Activated T-helper 2 cell treated with anti-CD3 and anti-CD28 coated beads, Interferon-gamma antibody, Interleukin-2, Interleukin-4, amounts not matched to agents 10 μg/mL and 5 μg/mL and 100 μg/mL, durations not matched to agents 14 hours and 24 hours and 36 hours (primary cell): Measurements from ENCODE around the gene ATCAY. TPM values are rescaled to one million over a fixed set of nuclear protein-coding genes. Genes with fewer than 3 reads are reported as not detected.

Experiments used
- DNase-seq: peaks from one replicate; pipeline ENCODE4 v3.0.0; 2021; ENCODE audit warnings: low spot score
- H3K27ac Mint-ChIP-seq: one replicate; pipeline ENCODE4 v1.8.0; 2021; ENCODE audit warnings: mixed read lengths
- H3K27me3 Mint-ChIP-seq: one replicate; pipeline ENCODE4 v1.8.0; 2021; ENCODE audit warnings: low read depth, mixed read lengths
- H3K36me3 Mint-ChIP-seq: one replicate; pipeline ENCODE4 v1.8.0; 2021; ENCODE audit warnings: low read depth, mixed read lengths
- H3K4me1 Mint-ChIP-seq: one replicate; pipeline ENCODE4 v1.8.0; 2021; ENCODE audit warnings: low read depth, mixed read lengths
- H3K4me3 Mint-ChIP-seq: one replicate; pipeline ENCODE4 v1.8.0; 2021; ENCODE audit warnings: low read depth, mild to moderate bottlenecking, moderate library complexity, mixed read lengths
- H3K9me3 Mint-ChIP-seq: one replicate; pipeline ENCODE4 v1.8.0; 2021; ENCODE audit warnings: mixed read lengths
- intact Hi-C: fragments of 100-400 bp; cut with micrococcal nuclease; formaldehyde crosslinking; loops from one replicate; pipeline ENCODE4 v1.15.1; 2023
- total RNA-seq: library from RNA; stranded (reverse); gene quantifications from 2 replicates; pipeline ENCODE4 v1.2.3, GENCODE V29; 2022

The ATCAY gene
- not detected in 2 replicates for total RNA-seq

GRCh38 chr19:3880471-3881271 is at the start of gene ATCAY:
TSS of gene ATCAY (plus strand) at chr19:3880685. CDS start at chr19:3885768, 5,083 bp downstream.
- intact Hi-C loops, result no loop called here
- no peak for DNase-seq
- H3K4me1 Mint-ChIP-seq, result no peaks in the 10 kb centered on the region
- no peak within 1 kb of the TSS for H3K4me3 Mint-ChIP-seq
- no peak within 1 kb of the TSS for H3K27ac Mint-ChIP-seq
- no peaks in the 10 kb centered on the region for H3K9me3 Mint-ChIP-seq
- peaks cover 24% of the 10 kb centered on the region for H3K27me3 Mint-ChIP-seq
- H3K36me3 Mint-ChIP-seq, result no peaks in the 10 kb centered on the region

DNA sequence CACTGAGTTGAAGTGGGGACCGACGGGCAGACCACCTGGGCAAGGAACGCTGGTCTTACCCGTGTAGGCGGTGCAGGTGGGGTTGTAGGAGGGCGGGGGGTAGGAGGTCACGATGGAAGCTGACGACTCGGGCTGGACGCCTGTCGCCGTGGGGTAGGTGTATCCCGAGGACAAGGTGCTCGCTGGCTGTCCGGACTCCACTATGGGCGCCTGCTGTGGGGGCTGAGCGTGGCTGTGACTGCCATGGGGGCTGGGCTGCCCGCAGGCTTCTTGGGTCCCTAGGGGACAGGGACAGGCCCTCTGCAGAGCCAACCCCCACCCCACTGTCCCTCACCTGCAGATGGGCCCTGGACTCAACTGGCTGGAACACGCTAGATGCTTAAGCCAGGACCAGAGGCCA is 48.9 kb upstream of the ATCAY start:
- Mint-ChIP-seq H3K4me1 (no peaks in the 10 kb centered on the region), H3K9me3 (no peaks in the 10 kb centered on the region), H3K36me3 (no peaks in the 10 kb centered on the region), H3K27ac (no peak overlapping the region), H3K4me3 (no peak overlapping the region), H3K27me3 (no peaks in the 10 kb centered on the region)
- intact Hi-C loops, result no loop called here
- no peak for DNase-seq

DNA sequence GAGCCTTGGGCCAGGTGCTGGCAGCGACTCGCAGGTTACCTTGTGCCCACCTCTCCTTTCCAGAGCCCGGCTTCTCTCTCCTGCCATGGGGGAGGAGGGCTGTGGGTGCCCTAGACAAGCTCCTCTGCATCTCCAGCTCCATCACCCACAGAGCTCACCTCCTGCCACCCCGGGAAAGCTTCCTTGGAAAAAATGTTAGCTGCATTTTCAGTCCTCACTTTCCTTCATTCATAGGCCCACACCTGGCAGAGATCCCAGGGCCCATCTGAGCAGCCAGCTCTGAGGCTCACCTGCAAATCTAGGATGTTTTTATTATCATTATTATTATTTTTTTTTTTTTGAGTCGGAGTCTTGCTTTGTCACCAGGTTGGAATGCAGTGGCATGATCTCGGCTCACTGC is 48.5 kb upstream of the ATCAY start:
- H3K4me1 Mint-ChIP-seq, result no peaks in the 10 kb centered on the region
- no peaks in the 10 kb centered on the region for H3K27me3 Mint-ChIP-seq
- H3K36me3 Mint-ChIP-seq, result no peaks in the 10 kb centered on the region
- H3K9me3 Mint-ChIP-seq, result no peaks in the 10 kb centered on the region
- H3K27ac Mint-ChIP-seq, result no peak overlapping the region
- intact Hi-C loops, result no loop called here
- no peak for DNase-seq
- no peak overlapping the region for H3K4me3 Mint-ChIP-seq

GRCh38 chr19:3833578-3834348 is 46.7 kb upstream of the ATCAY start:
- DNase-seq, result no peak
- H3K36me3 Mint-ChIP-seq, result no peaks in the 10 kb centered on the region
- H3K27ac Mint-ChIP-seq, result no peak overlapping the region
- no peaks in the 10 kb centered on the region for H3K4me1 Mint-ChIP-seq
- H3K9me3 Mint-ChIP-seq, result peaks cover 11% of the 10 kb centered on the region
- H3K4me3 Mint-ChIP-seq, result no peak overlapping the region
- intact Hi-C loops, result no loop called here
- H3K27me3 Mint-ChIP-seq, result no peaks in the 10 kb centered on the region

DNA sequence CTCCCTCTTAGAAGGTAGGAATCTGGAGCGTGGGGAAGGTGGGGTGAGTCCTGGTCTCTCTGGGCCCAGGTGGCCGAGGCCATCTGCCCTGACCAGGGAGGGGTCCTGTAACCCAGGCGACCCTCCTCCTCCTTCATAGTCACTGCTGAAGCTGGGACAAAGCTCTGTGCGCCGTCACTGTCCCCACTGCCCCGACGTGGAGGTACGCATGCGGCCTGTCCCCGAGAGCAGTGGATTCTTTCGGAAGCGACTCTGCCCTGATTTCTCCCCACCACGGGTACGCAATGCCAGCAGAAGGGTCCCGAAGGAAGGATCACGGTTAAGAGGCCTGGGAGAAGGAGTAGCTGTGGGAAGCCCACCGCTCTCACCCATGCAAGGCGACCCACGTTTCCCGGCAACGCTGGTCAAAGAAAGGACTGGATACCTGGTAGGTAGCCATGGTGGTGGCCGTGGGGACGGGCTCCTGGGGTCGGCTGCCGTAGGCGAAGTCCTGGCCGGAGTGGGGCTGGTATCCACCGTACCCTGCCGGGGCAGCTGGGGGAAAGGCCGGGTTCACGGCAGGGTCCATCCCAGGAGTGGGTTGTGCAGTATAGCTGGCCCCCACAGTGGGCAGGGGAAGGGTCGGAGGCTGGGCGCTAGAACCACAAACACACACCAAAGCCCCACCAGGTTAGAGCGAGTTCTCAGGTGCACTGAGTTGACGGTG is 46.0 kb upstream of the ATCAY start:
- Mint-ChIP-seq H3K36me3 (no peaks in the 10 kb centered on the region), H3K9me3 (peaks cover 11% of the 10 kb centered on the region), H3K4me3 (no peak overlapping the region), H3K27ac (no peak overlapping the region), H3K4me1 (no peaks in the 10 kb centered on the region), H3K27me3 (no peaks in the 10 kb centered on the region)
- no peak for DNase-seq
- intact Hi-C loops, result no loop called here

DNA sequence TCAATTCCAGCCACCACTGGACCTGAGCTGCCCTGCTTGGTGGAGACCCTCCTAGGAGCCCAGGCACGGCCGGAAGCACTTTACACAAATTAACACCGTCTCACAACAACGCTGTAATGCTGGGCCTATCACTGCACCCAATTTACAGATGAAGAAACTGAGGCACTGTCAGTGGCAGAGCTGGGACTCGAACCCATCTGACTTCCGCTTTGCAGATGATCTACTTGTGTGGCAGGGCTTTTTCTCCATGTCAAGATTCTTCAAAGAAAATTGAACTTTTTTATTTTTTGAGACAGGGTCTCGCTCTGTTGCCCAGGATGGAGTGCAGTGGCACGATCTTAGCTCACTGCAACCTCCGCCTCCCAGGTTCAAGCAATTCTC is 45.4 kb upstream of the ATCAY start:
- H3K27ac Mint-ChIP-seq, result no peak overlapping the region
- H3K4me1 Mint-ChIP-seq, result no peaks in the 10 kb centered on the region
- H3K36me3 Mint-ChIP-seq, result no peaks in the 10 kb centered on the region
- H3K9me3 Mint-ChIP-seq, result peaks cover 11% of the 10 kb centered on the region
- intact Hi-C loops, result no loop called here
- no peak overlapping the region for H3K4me3 Mint-ChIP-seq
- DNase-seq, result no peak
- no peaks in the 10 kb centered on the region for H3K27me3 Mint-ChIP-seq

DNA sequence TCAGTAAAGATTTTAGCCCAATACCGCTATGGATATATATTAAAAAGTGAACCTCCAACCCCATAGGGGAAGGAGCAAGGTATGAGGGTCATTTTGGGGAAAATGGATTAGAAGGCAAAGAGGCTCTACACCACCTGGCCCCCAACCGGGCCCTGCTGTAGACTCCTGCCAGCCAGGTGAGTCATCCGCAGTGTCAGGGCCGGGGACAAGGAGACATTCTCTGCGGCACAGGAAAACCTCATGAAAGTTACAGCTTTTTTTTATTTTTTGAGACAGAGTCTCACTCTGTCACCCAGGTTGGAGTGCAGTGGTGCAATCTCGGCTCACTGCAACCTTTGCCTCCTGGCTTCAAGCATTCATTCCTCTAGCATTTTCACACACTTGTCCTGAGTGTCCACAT is 43.6 kb upstream of the ATCAY start:
- no peaks in the 10 kb centered on the region for H3K36me3 Mint-ChIP-seq
- no peak overlapping the region for H3K4me3 Mint-ChIP-seq
- no peaks in the 10 kb centered on the region for H3K4me1 Mint-ChIP-seq
- DNase-seq, result no peak
- H3K27ac Mint-ChIP-seq, result no peak overlapping the region
- intact Hi-C loops, result no loop called here
- H3K9me3 Mint-ChIP-seq, result peaks cover 11% of the 10 kb centered on the region
- H3K27me3 Mint-ChIP-seq, result no peaks in the 10 kb centered on the region

GRCh38 chr19:3837332-3837731 is 43.2 kb upstream of the ATCAY start:
- Mint-ChIP-seq H3K9me3 (peaks cover 11% of the 10 kb centered on the region), H3K27me3 (no peaks in the 10 kb centered on the region)

GRCh38 chr19:3837922-3838321 is 42.6 kb upstream of the ATCAY start:
- no peak overlapping the region for H3K27ac Mint-ChIP-seq
- no peaks in the 10 kb centered on the region for H3K4me1 Mint-ChIP-seq
- intact Hi-C loops, result no loop called here
- H3K9me3 Mint-ChIP-seq, result peaks cover 11% of the 10 kb centered on the region
- no peaks in the 10 kb centered on the region for H3K27me3 Mint-ChIP-seq
- no peaks in the 10 kb centered on the region for H3K36me3 Mint-ChIP-seq
- H3K4me3 Mint-ChIP-seq, result no peak overlapping the region
- no peak for DNase-seq

More at GRCh38 chr19:3837332-3837731, 43.2 kb upstream of the ATCAY start:
- H3K36me3 Mint-ChIP-seq, result no peaks in the 10 kb centered on the region
- H3K4me3 Mint-ChIP-seq, result no peak overlapping the region
- no peak overlapping the region for H3K27ac Mint-ChIP-seq
- intact Hi-C loops, result no loop called here
- no peaks in the 10 kb centered on the region for H3K4me1 Mint-ChIP-seq
- DNase-seq, result no peak

DNA sequence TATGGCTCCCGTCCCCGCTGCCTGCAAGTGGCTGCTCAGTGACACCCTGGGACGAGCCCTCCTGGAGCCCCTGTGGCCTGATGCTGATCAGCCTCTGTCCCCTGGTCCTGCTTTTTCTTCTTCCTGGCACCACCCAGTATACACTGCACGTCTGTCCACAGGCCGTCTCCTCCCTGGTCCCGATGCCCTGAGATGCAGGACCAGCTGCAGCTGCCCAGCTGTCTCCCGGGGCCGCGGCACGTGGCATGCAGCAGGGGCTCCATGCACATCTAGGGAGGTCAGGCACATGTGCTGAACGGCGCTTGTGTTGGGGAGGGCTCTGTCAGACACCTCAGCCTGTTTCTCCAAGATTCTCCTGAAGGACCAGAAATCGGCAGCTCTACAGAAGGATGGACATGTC is 41.8 kb upstream of the ATCAY start:
- intact Hi-C loops, result no loop called here
- Mint-ChIP-seq H3K27me3 (no peaks in the 10 kb centered on the region), H3K4me3 (no peak overlapping the region), H3K27ac (no peak overlapping the region), H3K36me3 (no peaks in the 10 kb centered on the region), H3K4me1 (no peaks in the 10 kb centered on the region), H3K9me3 (peaks cover 11% of the 10 kb centered on the region)
- DNase-seq, result no peak

DNA sequence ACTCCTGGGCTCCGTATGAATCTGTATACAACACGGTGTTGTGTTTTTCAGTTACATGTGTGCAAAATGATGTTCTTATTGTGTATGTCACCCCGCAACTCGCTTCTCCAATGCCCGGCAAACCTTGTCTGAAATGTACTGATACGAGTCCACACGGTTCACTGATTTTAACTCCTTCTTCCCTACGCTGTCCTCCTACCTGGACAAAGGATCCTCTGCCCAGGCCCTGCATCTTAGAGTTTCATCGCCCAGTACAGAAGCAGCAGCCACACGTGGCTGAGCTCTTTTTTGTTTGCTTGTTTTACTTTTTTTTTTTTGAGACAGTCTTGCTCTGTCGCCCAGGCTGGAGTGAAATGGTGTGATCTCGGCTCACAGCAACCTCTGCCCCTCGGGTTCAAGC is 40.5 kb upstream of the ATCAY start:
- Mint-ChIP-seq H3K4me1 (no peaks in the 10 kb centered on the region), H3K27me3 (no peaks in the 10 kb centered on the region), H3K27ac (no peak overlapping the region), H3K9me3 (peaks cover 11% of the 10 kb centered on the region), H3K36me3 (no peaks in the 10 kb centered on the region), H3K4me3 (no peak overlapping the region)
- intact Hi-C loops, result no loop called here
- DNase-seq, result no peak

GRCh38 chr19:3840804-3841203 is 39.7 kb upstream of the ATCAY start:
- Mint-ChIP-seq H3K4me1 (no peaks in the 10 kb centered on the region), H3K9me3 (peaks cover 11% of the 10 kb centered on the region), H3K4me3 (no peak overlapping the region), H3K27me3 (no peaks in the 10 kb centered on the region), H3K36me3 (no peaks in the 10 kb centered on the region), H3K27ac (no peak overlapping the region)
- no peak for DNase-seq
- intact Hi-C loops, result no loop called here

DNA sequence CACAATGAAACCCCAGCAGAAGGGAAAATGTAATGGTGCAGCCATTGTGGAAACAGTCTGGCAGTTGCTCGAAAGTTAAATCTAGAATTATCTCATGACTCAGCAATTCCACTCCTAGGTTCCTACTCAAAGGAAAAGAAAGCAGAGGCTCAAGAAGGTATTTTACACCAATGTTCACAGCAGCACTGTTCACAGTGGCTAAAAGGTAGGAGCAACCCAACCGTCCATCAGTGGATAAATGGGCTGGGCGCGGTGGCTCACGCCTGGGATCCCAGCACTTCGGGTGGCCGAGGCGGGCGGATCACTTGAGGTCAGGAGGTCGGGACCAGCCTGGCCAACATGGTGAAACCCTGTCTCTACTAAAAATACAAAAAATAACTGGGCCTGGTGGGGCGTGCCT is 37.5 kb upstream of the ATCAY start:
- H3K27me3 Mint-ChIP-seq, result no peaks in the 10 kb centered on the region
- H3K9me3 Mint-ChIP-seq, result peaks cover 3% of the 10 kb centered on the region
- no peak for DNase-seq
- no peak overlapping the region for H3K27ac Mint-ChIP-seq
- H3K4me3 Mint-ChIP-seq, result no peak overlapping the region
- no peaks in the 10 kb centered on the region for H3K4me1 Mint-ChIP-seq
- intact Hi-C loops, result no loop called here
- no peaks in the 10 kb centered on the region for H3K36me3 Mint-ChIP-seq
